Activated effector memory CD4-positive, alpha-beta T cell treated with Interleukin-2 at 50 U/mL for 16 hours (primary cell): ENCODE data around the gene PPP4C.

Experiments
- DNase-seq: peaks from one replicate; pipeline ENCODE4 v3.0.0-alpha.2; 2020

The PPP4C gene

DNA sequence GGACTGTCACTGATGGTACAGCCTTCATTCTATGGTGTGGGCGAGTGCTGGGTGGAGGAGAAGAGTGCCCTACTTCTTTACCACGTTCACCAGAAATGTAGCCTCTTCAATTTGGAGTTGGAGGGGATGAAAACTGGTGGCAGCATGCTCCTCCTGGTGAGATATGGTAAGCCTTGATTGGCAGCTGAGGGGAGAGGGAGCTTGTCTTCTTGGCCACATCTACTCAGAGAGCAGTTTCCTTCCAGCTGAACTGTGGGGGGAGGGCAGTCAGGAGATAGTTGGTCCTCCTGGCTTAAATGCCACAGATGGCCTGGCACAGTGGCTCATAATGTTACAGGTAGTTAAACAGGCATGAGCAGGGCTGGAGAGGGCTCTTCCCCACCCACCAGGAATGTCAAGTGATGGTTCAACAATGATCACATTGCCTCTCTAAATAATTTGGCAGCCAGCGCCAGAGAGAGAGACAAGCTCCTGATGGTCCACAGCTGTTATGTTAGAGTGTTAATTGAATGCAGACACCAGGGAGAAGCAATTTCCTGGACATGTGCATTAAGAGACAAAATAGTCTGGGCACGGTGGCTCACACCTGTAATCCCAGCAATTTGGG is 56.2 kb downstream of the PPP4C start:
- no peak for DNase-seq

DNA sequence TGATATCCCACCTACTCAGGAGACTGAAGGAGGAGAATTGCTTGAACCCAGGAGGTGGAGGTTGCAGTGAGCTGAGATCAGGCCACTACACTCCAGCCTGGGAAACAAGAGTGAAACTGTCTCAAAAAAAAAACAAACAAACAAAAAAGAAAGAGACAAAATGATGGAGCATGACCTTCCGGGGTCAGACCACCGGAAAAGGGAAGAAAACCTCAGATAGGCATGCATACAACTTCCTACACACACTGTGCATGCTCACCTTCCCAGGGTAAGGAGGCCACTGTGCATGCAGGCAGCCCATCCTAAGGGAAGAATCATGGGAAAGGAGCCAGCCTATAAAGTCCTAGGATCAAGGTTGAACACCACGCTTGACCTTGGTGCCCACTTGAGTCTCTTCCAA is 56.8 kb downstream of the PPP4C start:
- no peak for DNase-seq
